ENCODE data around the gene NOL11. TPM values are rescaled to one million over a fixed set of nuclear protein-coding genes. Genes with fewer than 3 reads are reported as not detected.

The NOL11 gene
- total and polyA plus RNA-seq, 2 of the 4 experiments (the other 2 are of a cell fraction) = 26.2 to 58.3 TPM

DNA sequence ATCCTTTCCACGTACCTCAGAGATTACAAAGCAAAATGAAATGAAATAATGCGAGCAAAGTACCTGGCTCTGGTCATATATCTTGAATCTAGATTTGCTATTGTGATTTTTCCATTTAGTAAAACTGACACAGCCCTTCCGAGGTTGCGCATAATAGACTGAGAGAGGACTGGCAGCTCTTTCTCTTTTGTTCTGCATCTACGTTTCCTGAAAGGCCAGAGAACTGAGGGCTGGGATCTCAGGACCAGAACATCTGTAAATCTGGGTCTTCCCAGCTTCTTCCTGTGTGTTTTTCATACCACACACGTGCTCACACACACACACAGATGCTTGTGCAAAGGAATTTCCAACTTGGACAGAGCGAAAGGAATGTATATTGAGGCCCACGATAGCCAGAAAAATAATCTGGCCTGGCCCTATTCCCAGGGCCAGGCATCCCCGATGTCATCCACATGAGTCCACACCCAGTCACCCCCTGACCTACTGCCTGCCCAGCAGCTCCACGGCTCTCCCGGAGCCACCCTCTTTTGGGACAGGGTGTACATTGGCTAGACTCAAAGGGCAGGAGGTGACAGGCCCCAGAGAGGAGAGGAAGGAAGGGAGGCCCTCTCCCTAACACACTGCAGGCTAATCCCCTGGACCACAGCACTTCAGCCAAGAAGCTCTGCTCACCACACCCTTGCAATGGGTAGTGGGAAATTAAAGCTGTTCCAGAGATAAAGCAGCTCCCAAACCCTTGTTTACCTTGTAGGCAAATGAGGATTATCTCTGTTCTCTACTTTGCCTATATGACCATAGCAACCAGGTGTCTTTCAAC is 41.8 kb downstream of the NOL11 start:
- Histone ChIP-seq H3K4me1 (ENCODE audit: control insufficient read depth, insufficient read depth, low read length) (peaks cover 6% of the 10 kb centered on the region), H3K9me1 (ENCODE audit: insufficient read depth, low read length) (0 out of 2 replicates have a peak, but pooled peaks cover 3% of the 10 kb centered on the region), H4K5ac (ENCODE audit: low read depth, low read length) (no peak overlapping the region), H3K79me1 (ENCODE audit: low read depth in 1 of 2, low read length in 2 of 2) (no peaks in the 10 kb centered on the region), H3K27ac (ENCODE audit: insufficient read depth, low read length) (no peak overlapping the region; the same call in 1 of the 2 replicates), H2AK9ac (replicated peaks; ENCODE audit: low read depth, low read length, poor library complexity) (no peak overlapping the region), H3K9ac (ENCODE audit: low read depth, low read length) (no peak overlapping the region), H3K23ac (ENCODE audit: low read depth, low read length) (no peak overlapping the region), H2AFZ (replicated peaks; ENCODE audit: low read length, poor library complexity) (peak overlapping the region; percentile 52), H3K56ac (ENCODE audit: extremely low read depth, insufficient read depth, low read length) (no peak overlapping the region), H4K20me1 (ENCODE audit: insufficient read depth, low read length) (no peaks in the 10 kb centered on the region), H4K8ac (ENCODE audit: low read depth in 2 of 2, low read length in 2 of 2) (no peak overlapping the region), H2BK5ac (ENCODE audit: low read depth, low read length, poor library complexity, severe bottlenecking) (no peak overlapping the region), H3K27me3 (ENCODE audit: control insufficient read depth, insufficient read depth, low read length) (no peaks in the 10 kb centered on the region), H3K9me3 (ENCODE audit: control insufficient read depth, insufficient read depth, low read length) (no peaks in the 10 kb centered on the region), H2BK120ac (ENCODE audit: low read depth, low read length) (no peak overlapping the region), H2BK20ac (ENCODE audit: low read depth, low read length) (no peak overlapping the region), H3K4me3 (ENCODE audit: insufficient read depth, low read depth, low read length) (no peak overlapping the region), H3K14ac (replicated peaks; ENCODE audit: low read depth, low read length) (no peak overlapping the region), H2AK5ac (ENCODE audit: low read depth, low read length) (no peak overlapping the region), H4K91ac (ENCODE audit: insufficient read depth, low read depth, low read length) (no peak overlapping the region), H3K4ac (ENCODE audit: low read depth, low read length) (no peak overlapping the region), H3K36me3 (ENCODE audit: control insufficient read depth, insufficient read depth, low read length) (peaks cover 2% of the 10 kb centered on the region; the same call in 1 of the 2 replicates), H2BK15ac (ENCODE audit: low read depth, low read length) (no peak overlapping the region), H3K18ac (ENCODE audit: low read depth, low read length) (no peak overlapping the region), H3K4me2 (ENCODE audit: low read depth, low read length) (no peak overlapping the region; the same call in 1 of the 2 replicates)
- CTCF ChIA-PET = interaction anchor here (0.6 kb wide), 2 partner anchors 13 to 188 kb away, joined by 3 to 4 read pairs; no protein-coding TSS in a partner anchor
- 17% methylated on average over 1 of the region's 11 CpGs; no CpG with 5 or more reads in 1 of the 2 experiments for WGBS, 2 experiments (ENCODE audit: extremely low coverage in 2 of 2, insufficient read length in 1 of 2)
- in situ Hi-C loops (cut with MboI; ENCODE audit: low sequenced_read_pairs) (no loop called here), intact Hi-C loops (cut with micrococcal nuclease) (no loop called here), dilution Hi-C loops (cut with HindIII; ENCODE audit: low sequenced_read_pairs, unreplicated experiment) (no loop called here)
- DNase-seq (peak; percentile 50), ATAC-seq (ENCODE audit: low read depth) (peak; percentile 85)
- BruUV-seq (replicated peaks) = no TSS peak
- POLR2A ChIA-PET (ENCODE audit: unreplicated experiment) = no interaction called here
- TF ChIP-seq RFX5 (IDR thresholded peaks at IDR 0.05; ENCODE audit: low read depth, low read length) (no peak), MAZ (IDR thresholded peaks at IDR 0.05; ENCODE audit: borderline replicate concordance, low read depth, low read length) (no peak), POLR2A (IDR thresholded peaks at IDR 0.05; ENCODE audit: low read depth, low read length) (no peak), ELK1 (IDR thresholded peaks at IDR 0.05; ENCODE audit: borderline replicate concordance, low read depth, low read length) (no peak), RAD21 (IDR thresholded peaks at IDR 0.05; ENCODE audit: low read length) (no peak), FOS (IDR thresholded peaks at IDR 0.05; ENCODE audit: low read depth, low read length) (no peak), RCOR1 (IDR thresholded peaks at IDR 0.05; ENCODE audit: insufficient replicate concordance, low read length) (no peak), SMC3 (IDR thresholded peaks at IDR 0.05; ENCODE audit: low read depth, low read length) (no peak), USF2 (IDR thresholded peaks at IDR 0.05; ENCODE audit: low read depth, low read length) (no peak)
- TF ChIP-seq, protein P1, sequence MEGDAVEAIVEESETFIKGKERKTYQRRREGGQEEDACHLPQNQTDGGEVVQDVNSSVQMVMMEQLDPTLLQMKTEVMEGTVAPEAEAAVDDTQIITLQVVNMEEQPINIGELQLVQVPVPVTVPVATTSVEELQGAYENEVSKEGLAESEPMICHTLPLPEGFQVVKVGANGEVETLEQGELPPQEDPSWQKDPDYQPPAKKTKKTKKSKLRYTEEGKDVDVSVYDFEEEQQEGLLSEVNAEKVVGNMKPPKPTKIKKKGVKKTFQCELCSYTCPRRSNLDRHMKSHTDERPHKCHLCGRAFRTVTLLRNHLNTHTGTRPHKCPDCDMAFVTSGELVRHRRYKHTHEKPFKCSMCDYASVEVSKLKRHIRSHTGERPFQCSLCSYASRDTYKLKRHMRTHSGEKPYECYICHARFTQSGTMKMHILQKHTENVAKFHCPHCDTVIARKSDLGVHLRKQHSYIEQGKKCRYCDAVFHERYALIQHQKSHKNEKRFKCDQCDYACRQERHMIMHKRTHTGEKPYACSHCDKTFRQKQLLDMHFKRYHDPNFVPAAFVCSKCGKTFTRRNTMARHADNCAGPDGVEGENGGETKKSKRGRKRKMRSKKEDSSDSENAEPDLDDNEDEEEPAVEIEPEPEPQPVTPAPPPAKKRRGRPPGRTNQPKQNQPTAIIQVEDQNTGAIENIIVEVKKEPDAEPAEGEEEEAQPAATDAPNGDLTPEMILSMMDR (conservative IDR thresholded peaks at IDR 0.05; ENCODE audit: low read depth, low read length) = no peak
